ENCODE results near the gene MAP2K5. TPM values are rescaled to one million over a fixed set of nuclear protein-coding genes. Genes with fewer than 3 reads are reported as not detected.

Gene MAP2K5
- polyA plus RNA-seq, 1 donor from 2014 or later: 12.1 TPM

DNA sequence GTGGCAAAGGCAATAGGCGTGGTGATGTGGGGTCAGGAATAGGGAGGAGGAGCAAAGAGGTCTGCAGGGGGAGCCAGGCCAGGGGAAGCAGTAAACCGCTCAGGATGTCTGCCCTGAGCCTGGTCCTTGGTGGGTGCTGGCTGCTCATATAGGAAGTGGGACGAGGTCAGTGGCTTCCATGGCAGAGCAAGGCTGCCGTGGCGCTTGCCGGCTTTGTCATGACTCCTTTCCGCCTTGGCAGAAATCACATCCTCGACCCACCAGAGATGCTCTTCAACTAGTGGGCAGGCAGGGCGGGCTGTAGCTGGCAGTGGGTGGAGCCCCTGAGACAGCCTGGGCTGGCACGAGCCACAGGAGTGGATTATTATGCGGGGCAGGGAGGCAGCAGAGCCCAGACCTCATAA is 269.7 kb downstream of the MAP2K5 start:
- Histone ChIP-seq H3K9ac (ENCODE audit: low read length) (no peak overlapping the region), H4K20me1 (ENCODE audit: insufficient read depth) (no peaks in the 10 kb centered on the region), H3K27me3 (ENCODE audit: insufficient read depth, low read depth, low read length) (no peaks in the 10 kb centered on the region), H3K9me3 (ENCODE audit: low read length) (peaks cover 15% of the 10 kb centered on the region), H3K4me3 (ENCODE audit: low read length) (no peak overlapping the region), H3K36me3 (ENCODE audit: insufficient read depth, low read length) (no peaks in the 10 kb centered on the region), H3F3A (ENCODE audit: insufficient read depth, low read length, poor library complexity, severe bottlenecking) (no peaks in the 10 kb centered on the region), H3K79me2 (replicated peaks; ENCODE audit: insufficient read depth, low read length) (no peaks in the 10 kb centered on the region), H3K4me2 (ENCODE audit: low read length) (no peak overlapping the region), H3K27ac (ENCODE audit: low read length) (no peak overlapping the region), H2AFZ (ENCODE audit: low read depth, low read length) (no peak overlapping the region), H3K9me2 (ENCODE audit: insufficient read depth, low read length) (no peaks in the 10 kb centered on the region)
- no peak for TF ChIP-seq TAF1 (IDR thresholded peaks at IDR 0.05; ENCODE audit: low read depth)
- no peak for TF ChIP-seq SMC3 (conservative IDR thresholded peaks at IDR 0.05; ENCODE audit: poor library complexity)
- TF ChIP-seq EZH2 (IDR thresholded peaks at IDR 0.05; ENCODE audit: borderline replicate concordance, insufficient read depth, low read length, poor library complexity, severe bottlenecking): no peak
- TF ChIP-seq, protein P1, sequence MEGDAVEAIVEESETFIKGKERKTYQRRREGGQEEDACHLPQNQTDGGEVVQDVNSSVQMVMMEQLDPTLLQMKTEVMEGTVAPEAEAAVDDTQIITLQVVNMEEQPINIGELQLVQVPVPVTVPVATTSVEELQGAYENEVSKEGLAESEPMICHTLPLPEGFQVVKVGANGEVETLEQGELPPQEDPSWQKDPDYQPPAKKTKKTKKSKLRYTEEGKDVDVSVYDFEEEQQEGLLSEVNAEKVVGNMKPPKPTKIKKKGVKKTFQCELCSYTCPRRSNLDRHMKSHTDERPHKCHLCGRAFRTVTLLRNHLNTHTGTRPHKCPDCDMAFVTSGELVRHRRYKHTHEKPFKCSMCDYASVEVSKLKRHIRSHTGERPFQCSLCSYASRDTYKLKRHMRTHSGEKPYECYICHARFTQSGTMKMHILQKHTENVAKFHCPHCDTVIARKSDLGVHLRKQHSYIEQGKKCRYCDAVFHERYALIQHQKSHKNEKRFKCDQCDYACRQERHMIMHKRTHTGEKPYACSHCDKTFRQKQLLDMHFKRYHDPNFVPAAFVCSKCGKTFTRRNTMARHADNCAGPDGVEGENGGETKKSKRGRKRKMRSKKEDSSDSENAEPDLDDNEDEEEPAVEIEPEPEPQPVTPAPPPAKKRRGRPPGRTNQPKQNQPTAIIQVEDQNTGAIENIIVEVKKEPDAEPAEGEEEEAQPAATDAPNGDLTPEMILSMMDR (IDR thresholded peaks at IDR 0.05; ENCODE audit: poor library complexity, severe bottlenecking): no peak
- no peak for TF ChIP-seq EP300 (conservative IDR thresholded peaks at IDR 0.05; ENCODE audit: poor library complexity, severe bottlenecking)
- no peak for TF ChIP-seq MXI1 (conservative IDR thresholded peaks at IDR 0.05; ENCODE audit: poor library complexity, severe bottlenecking)
- TF ChIP-seq RAD21 (conservative IDR thresholded peaks at IDR 0.05): no peak
- no peak for TF ChIP-seq POLR2AphosphoS5 (IDR thresholded peaks at IDR 0.05)
- TF ChIP-seq, protein P2, sequence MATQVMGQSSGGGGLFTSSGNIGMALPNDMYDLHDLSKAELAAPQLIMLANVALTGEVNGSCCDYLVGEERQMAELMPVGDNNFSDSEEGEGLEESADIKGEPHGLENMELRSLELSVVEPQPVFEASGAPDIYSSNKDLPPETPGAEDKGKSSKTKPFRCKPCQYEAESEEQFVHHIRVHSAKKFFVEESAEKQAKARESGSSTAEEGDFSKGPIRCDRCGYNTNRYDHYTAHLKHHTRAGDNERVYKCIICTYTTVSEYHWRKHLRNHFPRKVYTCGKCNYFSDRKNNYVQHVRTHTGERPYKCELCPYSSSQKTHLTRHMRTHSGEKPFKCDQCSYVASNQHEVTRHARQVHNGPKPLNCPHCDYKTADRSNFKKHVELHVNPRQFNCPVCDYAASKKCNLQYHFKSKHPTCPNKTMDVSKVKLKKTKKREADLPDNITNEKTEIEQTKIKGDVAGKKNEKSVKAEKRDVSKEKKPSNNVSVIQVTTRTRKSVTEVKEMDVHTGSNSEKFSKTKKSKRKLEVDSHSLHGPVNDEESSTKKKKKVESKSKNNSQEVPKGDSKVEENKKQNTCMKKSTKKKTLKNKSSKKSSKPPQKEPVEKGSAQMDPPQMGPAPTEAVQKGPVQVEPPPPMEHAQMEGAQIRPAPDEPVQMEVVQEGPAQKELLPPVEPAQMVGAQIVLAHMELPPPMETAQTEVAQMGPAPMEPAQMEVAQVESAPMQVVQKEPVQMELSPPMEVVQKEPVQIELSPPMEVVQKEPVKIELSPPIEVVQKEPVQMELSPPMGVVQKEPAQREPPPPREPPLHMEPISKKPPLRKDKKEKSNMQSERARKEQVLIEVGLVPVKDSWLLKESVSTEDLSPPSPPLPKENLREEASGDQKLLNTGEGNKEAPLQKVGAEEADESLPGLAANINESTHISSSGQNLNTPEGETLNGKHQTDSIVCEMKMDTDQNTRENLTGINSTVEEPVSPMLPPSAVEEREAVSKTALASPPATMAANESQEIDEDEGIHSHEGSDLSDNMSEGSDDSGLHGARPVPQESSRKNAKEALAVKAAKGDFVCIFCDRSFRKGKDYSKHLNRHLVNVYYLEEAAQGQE (IDR thresholded peaks at IDR 0.05; ENCODE audit: borderline replicate concordance): no peak

DNA sequence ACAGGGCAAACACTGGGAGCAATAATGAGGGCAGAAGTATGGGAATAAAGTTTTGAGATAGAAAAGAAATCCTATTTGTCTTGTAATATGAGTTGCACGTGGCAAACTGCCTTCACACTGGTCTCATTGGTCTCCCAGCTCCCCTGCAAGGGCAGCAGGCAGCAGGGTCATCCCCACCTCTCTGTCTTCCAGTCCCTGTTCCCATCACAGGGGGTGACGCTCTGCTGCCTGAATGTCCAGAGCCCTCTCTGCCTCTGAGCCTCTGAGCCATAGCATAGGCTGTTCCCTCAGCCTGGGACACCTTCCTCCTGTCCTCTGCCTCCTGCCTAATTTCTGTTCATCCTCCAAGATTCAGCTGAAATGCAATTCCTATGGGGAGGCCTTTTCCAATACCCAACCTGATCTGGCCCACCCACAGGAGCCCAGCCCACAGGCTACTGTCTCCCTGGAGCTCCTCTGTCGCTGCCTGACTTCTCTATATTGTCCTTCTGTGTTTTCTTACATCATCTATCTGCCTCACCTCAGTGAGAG is 270.7 kb downstream of the MAP2K5 start:
- no peak overlapping the region for H3K27ac ChIP-seq (ENCODE audit: low read length)
- no peak overlapping the region for H3K4me2 ChIP-seq (ENCODE audit: low read length)
- no peaks in the 10 kb centered on the region for H3K79me2 ChIP-seq (replicated peaks; ENCODE audit: insufficient read depth, low read length)
- H4K20me1 ChIP-seq (ENCODE audit: insufficient read depth): no peaks in the 10 kb centered on the region
- H3K9me3 ChIP-seq (ENCODE audit: low read length): peaks cover 15% of the 10 kb centered on the region
- H3K9me2 ChIP-seq (ENCODE audit: insufficient read depth, low read length): no peaks in the 10 kb centered on the region
- H3K36me3 ChIP-seq (ENCODE audit: insufficient read depth, low read length): no peaks in the 10 kb centered on the region
- H3K9ac ChIP-seq (ENCODE audit: low read length): no peak overlapping the region
- TF ChIP-seq TAF1 (IDR thresholded peaks at IDR 0.05; ENCODE audit: low read depth): no peak
- TF ChIP-seq SMC3 (conservative IDR thresholded peaks at IDR 0.05; ENCODE audit: poor library complexity): no peak
- no peak for TF ChIP-seq EP300 (conservative IDR thresholded peaks at IDR 0.05; ENCODE audit: poor library complexity, severe bottlenecking)
- TF ChIP-seq, protein P2 (IDR thresholded peaks at IDR 0.05; ENCODE audit: borderline replicate concordance): no peak
- TF ChIP-seq RAD21 (conservative IDR thresholded peaks at IDR 0.05): no peak
- no peak for TF ChIP-seq POLR2AphosphoS5 (IDR thresholded peaks at IDR 0.05)
- TF ChIP-seq EZH2 (IDR thresholded peaks at IDR 0.05; ENCODE audit: borderline replicate concordance, insufficient read depth, low read length, poor library complexity, severe bottlenecking): no peak
- TF ChIP-seq, protein P1 (IDR thresholded peaks at IDR 0.05; ENCODE audit: poor library complexity, severe bottlenecking): no peak
- TF ChIP-seq MXI1 (conservative IDR thresholded peaks at IDR 0.05; ENCODE audit: poor library complexity, severe bottlenecking): no peak
- H2AFZ ChIP-seq (ENCODE audit: low read depth, low read length): no peak overlapping the region
- peaks cover under 1% of the 10 kb centered on the region for H3K27me3 ChIP-seq (ENCODE audit: insufficient read depth, low read depth, low read length)
- no peak overlapping the region for H3K4me3 ChIP-seq (ENCODE audit: low read length)
- no peaks in the 10 kb centered on the region for H3F3A ChIP-seq (ENCODE audit: insufficient read depth, low read length, poor library complexity, severe bottlenecking)
